H1 (cell line): ENCODE data around the gene POLE. TPM values are rescaled to one million over a fixed set of nuclear protein-coding genes. Genes with fewer than 3 reads are reported as not detected.

Experiments
- CTCF ChIA-PET: fragments of 300-600 bp; sonication (Branson Sonifier 250); formaldehyde crosslinking; loops from one replicate; lab custom pipeline; 2021; ENCODE audit not compliant: partially characterized antibody; lab: Charles Lee
- POLR2A ChIA-PET: fragments of 300-600 bp; sonication (Branson Sonifier 250); formaldehyde crosslinking; loops from one replicate; lab custom pipeline; 2021; ENCODE audit warnings: inconsistent platforms; ENCODE audit not compliant: partially characterized antibody; lab: Charles Lee
- DNase-seq, 2 experiments: peaks; one replicate each; pipeline versions ENCODE4 v3.0.0 to v3.0.0-alpha.2; 2010 to 2022; ENCODE audit warnings: low spot score in 2 of 2, low read depth in 1 of 2, mixed read lengths in 1 of 2
- FAIRE-seq: peaks from 2 replicates; lab custom pipeline; 2011; peaks lifted over from hg19 to GRCh38; lab: Jason Lieb, UNC
- H2AFZ ChIP-seq: 2 replicates; pipeline ENCODE4 v1.8.1; 2012; ENCODE audit warnings: low read length, inconsistent platforms
- H2AK5ac ChIP-seq: 2 replicates; pipeline ENCODE4 v1.6.1; 2013; ENCODE audit warnings: low read depth, low read length
- H2BK120ac ChIP-seq: replicated peaks from 2 replicates; pipeline ENCODE3; 2013; ENCODE audit warnings: low read depth, low read length, inconsistent platforms
- H2BK12ac ChIP-seq: 2 replicates; pipeline ENCODE4 v1.6.1; 2013; ENCODE audit warnings: low read depth, low read length
- H2BK15ac ChIP-seq: 2 replicates; pipeline ENCODE4 v1.6.1; 2013; ENCODE audit warnings: low read length
- H2BK20ac ChIP-seq: 2 replicates; pipeline ENCODE4 v1.6.1; 2013; ENCODE audit warnings: low read length
- H2BK5ac ChIP-seq: 2 replicates; pipeline ENCODE4 v1.6.1; 2013; ENCODE audit warnings: low read depth, low read length
- H3K14ac ChIP-seq: 2 replicates; pipeline ENCODE4 v1.6.1; 2013; ENCODE audit warnings: inconsistent platforms; ENCODE audit not compliant: insufficient read length
- H3K18ac ChIP-seq: 2 replicates; pipeline ENCODE4 v1.6.1; 2013; ENCODE audit warnings: low read length; ENCODE audit errors: extremely low read depth
- H3K23ac ChIP-seq: 2 replicates; pipeline ENCODE4 v1.6.1; 2013; ENCODE audit warnings: inconsistent platforms; ENCODE audit not compliant: insufficient read length
- H3K23me2 ChIP-seq: 2 replicates; pipeline ENCODE4 v1.6.1; 2013; ENCODE audit warnings: low read depth, low read length
- H3K27ac ChIP-seq: 2 replicates; pipeline ENCODE4 v1.6.1; 2011; ENCODE audit warnings: low read depth, low read length, inconsistent platforms
- H3K27me3 ChIP-seq, 4 experiments: replicated peaks in 1 of 4; 1 replicate in 1 of 4; 2 replicates in 3 of 4; pipeline versions ENCODE4 v1.6.1 to v1.8.1; 2011 to 2013; ENCODE audit warnings: low read length in 3 of 4, mild to moderate bottlenecking in 3 of 4, inconsistent platforms in 2 of 4, mixed read lengths in 2 of 4, moderate library complexity in 1 of 4; ENCODE audit not compliant: control insufficient read depth in 3 of 4, insufficient read depth in 3 of 4; ENCODE audit errors: extremely low read depth in 1 of 4
- H3K36me3 ChIP-seq, 4 experiments: 2 replicates each; pipeline versions ENCODE4 v1.6.1 to v1.8.1; 2011 to 2013; ENCODE audit warnings: mild to moderate bottlenecking in 4 of 4, low read length in 3 of 4, moderate library complexity in 2 of 4, control low read depth in 1 of 4, inconsistent platforms in 1 of 4; ENCODE audit not compliant: insufficient read depth in 4 of 4, control insufficient read depth in 2 of 4
- H3K4ac ChIP-seq: replicated peaks from 2 replicates; pipeline ENCODE3; 2013; ENCODE audit warnings: low read length, low read depth, mixed read lengths, inconsistent platforms; ENCODE audit not compliant: insufficient read length
- H3K4me1 ChIP-seq, 4 experiments: replicated peaks in 1 of 4; 1 replicate in 1 of 4; 2 replicates in 3 of 4; pipeline versions ENCODE4 v1.6.1 to v1.8.1; 2011 to 2013; ENCODE audit warnings: low read length in 3 of 4, inconsistent platforms in 2 of 4, mixed read lengths in 1 of 4; ENCODE audit not compliant: insufficient read depth in 4 of 4, control insufficient read depth in 3 of 4
- H3K4me2 ChIP-seq, 2 experiments: 2 replicates each; pipeline versions ENCODE4 v1.6.1 to v1.8.1; 2011 to 2013; ENCODE audit warnings: low read depth in 2 of 2, low read length in 2 of 2, control low read depth in 1 of 2, inconsistent platforms in 1 of 2, mild to moderate bottlenecking in 1 of 2; ENCODE audit not compliant: insufficient read depth in 1 of 2
- H3K4me3 ChIP-seq, 4 experiments: fragments of 200-600, 300-600 bp in 1 of 4; sonication (generic), shearing (Covaris generic), sonication (Bioruptor Twin) in 1 of 4; 2 replicates each; pipeline versions ENCODE4 v1.5.1 to v1.8.1; 2011 to 2016; ENCODE audit warnings: low read length in 4 of 4, low read depth in 3 of 4, control low read depth in 2 of 4, inconsistent platforms in 2 of 4, mild to moderate bottlenecking in 2 of 4, mixed read lengths in 1 of 4, moderate library complexity in 1 of 4; ENCODE audit not compliant: insufficient read depth in 2 of 4; ENCODE audit errors: extremely low read depth in 1 of 4
- H3K56ac ChIP-seq: replicated peaks from 2 replicates; pipeline ENCODE3; 2013; ENCODE audit warnings: low read depth, mild to moderate bottlenecking, mixed read lengths, low read length, inconsistent platforms; ENCODE audit not compliant: insufficient read length
- H3K79me1 ChIP-seq: 2 replicates; pipeline ENCODE4 v1.6.1; 2013; ENCODE audit warnings: low read depth, low read length, control low read depth
- H3K79me2 ChIP-seq, 2 experiments: 2 replicates each; pipeline versions ENCODE4 v1.6.1 to v1.8.1; 2012 to 2013; ENCODE audit warnings: low read length in 2 of 2, mild to moderate bottlenecking in 2 of 2, inconsistent platforms in 1 of 2; ENCODE audit not compliant: insufficient read depth in 2 of 2, control insufficient read depth in 1 of 2
- H3K9ac ChIP-seq, 4 experiments: replicated peaks in 1 of 4; 1 replicate in 1 of 4; 2 replicates in 3 of 4; pipeline versions ENCODE4 v1.6.1 to v1.8.1; 2011 to 2013; ENCODE audit warnings: low read depth in 3 of 4, low read length in 3 of 4, control low read depth in 2 of 4, mild to moderate bottlenecking in 2 of 4, moderate library complexity in 2 of 4, inconsistent platforms in 1 of 4; ENCODE audit errors: extremely low read depth in 1 of 4
- H3K9me3 ChIP-seq, 2 experiments: 2 replicates each; pipeline versions ENCODE4 v1.6.1 to v1.8.1; 2012 to 2013; ENCODE audit warnings: mild to moderate bottlenecking in 2 of 2, moderate library complexity in 2 of 2, control low read depth in 1 of 2, inconsistent platforms in 1 of 2, low read depth in 1 of 2, low read length in 1 of 2, mixed read lengths in 1 of 2; ENCODE audit not compliant: insufficient read depth in 2 of 2
- H4K20me1 ChIP-seq, 2 experiments: replicated peaks in 1 of 2; 2 replicates each; pipeline versions ENCODE3 to v1.8.1; 2011 to 2013; ENCODE audit warnings: inconsistent platforms in 2 of 2, low read length in 2 of 2, mild to moderate bottlenecking in 1 of 2; ENCODE audit not compliant: insufficient read depth in 2 of 2, control insufficient read depth in 1 of 2
- H4K5ac ChIP-seq: 2 replicates; pipeline ENCODE4 v1.6.1; 2013; ENCODE audit warnings: low read length, low read depth, mixed read lengths, inconsistent platforms; ENCODE audit not compliant: insufficient read length
- H4K8ac ChIP-seq: 2 replicates; pipeline ENCODE4 v1.8.0; 2013; ENCODE audit warnings: mild to moderate bottlenecking, moderate library complexity, low read length, inconsistent platforms; ENCODE audit not compliant: insufficient read depth; ENCODE audit errors: extremely low read depth
- H4K91ac ChIP-seq: replicated peaks from 2 replicates; pipeline ENCODE3; 2013; ENCODE audit warnings: low read length, mixed read lengths, inconsistent platforms; ENCODE audit not compliant: insufficient read length
- BRCA1 ChIP-seq: IDR thresholded peaks from 2 replicates; pipeline ENCODE4 v1.6.1; 2012; ENCODE audit warnings: low read depth, low read length, improper control_type of control experiment
- EP300 ChIP-seq, 2 experiments: IDR thresholded peaks; 1 replicate in 1 of 2; 2 replicates in 1 of 2; pipeline ENCODE4 v1.6.1; 2011 to 2012; ENCODE audit warnings: low read depth in 2 of 2, low read length in 2 of 2, mild to moderate bottlenecking in 2 of 2, borderline replicate concordance in 1 of 2, inconsistent platforms in 1 of 2, moderate library complexity in 1 of 2
- GABPA ChIP-seq: IDR thresholded peaks from 2 replicates; pipeline ENCODE4 v1.6.1; 2011; ENCODE audit warnings: mild to moderate bottlenecking, low read length, moderate library complexity, borderline replicate concordance; ENCODE audit not compliant: insufficient read depth
- KDM1A ChIP-seq: fragments of 200-600, 300-600 bp; sonication (generic); IDR thresholded peaks from 2 replicates; pipeline ENCODE4 v1.7.1; 2016; ENCODE audit warnings: mild to moderate bottlenecking, low read length, borderline replicate concordance
- MAFK ChIP-seq: IDR thresholded peaks from 2 replicates; pipeline ENCODE4 v1.6.1; 2012; ENCODE audit warnings: low read depth, mild to moderate bottlenecking, improper control_type of control experiment, low read length
- NRF1 ChIP-seq: IDR thresholded peaks from 2 replicates; pipeline ENCODE4 v1.6.1; 2011; ENCODE audit warnings: mild to moderate bottlenecking, low read depth, low read length, improper control_type of control experiment
- POLR2A ChIP-seq, 2 experiments: IDR thresholded peaks; 1 replicate in 1 of 2; 2 replicates in 1 of 2; pipeline ENCODE4 v1.6.1; 2011; ENCODE audit warnings: low read depth in 2 of 2, low read length in 2 of 2, mild to moderate bottlenecking in 2 of 2; ENCODE audit errors: control extremely low read depth in 1 of 2
- SUZ12 ChIP-seq: fragments of 200-600 bp; sonication (generic); IDR thresholded peaks from 2 replicates; pipeline ENCODE4 v1.6.1; 2012; ENCODE audit warnings: mild to moderate bottlenecking, inconsistent platforms, low read length, moderate library complexity, mixed read lengths
- TCF12 ChIP-seq: IDR thresholded peaks from 2 replicates; pipeline ENCODE4 v1.6.1; 2011; ENCODE audit warnings: low read depth, mild to moderate bottlenecking, low read length
- WGBS, 2 experiments: shearing (Covaris generic) in 1 of 2; methylation state at CpG; one replicate each; pipeline versions ENCODE4 v1.1.6 to v1.1.7; 2013 to 2015; ENCODE audit warnings: low lambda C conversion rate in 2 of 2, mixed read lengths in 2 of 2, inconsistent platforms in 1 of 2, low coverage in 1 of 2, missing lambda C conversion rate in 1 of 2; ENCODE audit not compliant: insufficient replicate concordance in 2 of 2, insufficient coverage in 1 of 2, insufficient read length in 1 of 2; ENCODE audit errors: extremely low coverage in 1 of 2, missing lambda C conversion rate in 1 of 2; 5-methylcytosine and 5-hydroxymethylcytosine counted together
- polyA plus RNA-seq, 7 experiments: library from polyadenylated mRNA; depleted of rRNA in 3 of 7; stranded (reverse) in 5 of 7; unstranded in 2 of 7; fragments of >200 nt in 5 of 7; fragments of 200-250 nt in 2 of 7; gene quantifications; 1 replicate in 5 of 7; 2 replicates in 1 of 7; 4 replicates in 1 of 7; pipeline versions ENCODE4 v1.2.1 to v1.2.3, GENCODE V29; 2011 to 2013; ENCODE audit warnings: missing spikeins in 2 of 7, mixed read lengths in 2 of 7
- total RNA-seq: library from RNA; stranded (reverse); fragmentation: NEBNext Ultra II Directional; extraction: Animal tissue kit (Norgen Biotek cat#: 25700); gene quantifications from 2 replicates; pipeline ENCODE4 v1.2.1, GENCODE V29; 2021

POLE gene
- total and polyA plus RNA-seq, 2 of the 8 experiments (the other 6 are each of a cell fraction or from before 2014, with no cell fraction given): 59.7 to 115 TPM

DNA sequence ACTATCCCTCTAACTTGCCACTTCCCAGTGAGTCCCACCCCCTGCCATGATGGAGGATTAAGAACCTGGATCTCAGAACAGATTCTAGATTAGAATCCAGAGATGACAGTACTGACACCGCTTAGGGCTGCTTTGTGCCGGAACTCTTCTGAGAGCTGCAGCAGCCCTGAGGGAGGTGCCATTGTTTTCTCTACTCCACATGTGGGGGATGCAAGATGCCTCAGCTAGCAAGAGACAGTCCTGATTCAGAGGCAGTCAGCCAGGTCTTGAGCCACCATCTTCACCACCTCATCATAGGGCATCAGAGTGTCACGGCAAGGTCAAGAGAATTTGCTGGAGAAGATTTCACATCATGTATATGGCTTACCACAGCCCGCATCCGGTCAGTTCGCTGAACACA lies 20.1 kb upstream of the POLE start:
- WGBS, 2 experiments: 94% methylated on average over 6 of the region's 6 CpGs; no CpG with 5 or more reads in 1 of the 2 experiments
- peaks cover 6 to 11% of the 10 kb centered on the region in 2 experiments for H3K79me2 ChIP-seq
- FAIRE-seq: no peak
- no peak overlapping the region for H2BK20ac ChIP-seq
- no peaks in the 10 kb centered on the region; the same call in 1 of the 2 replicates for H3K79me1 ChIP-seq
- POLR2A ChIA-PET: interaction anchor here (0.9 to 3.8 kb wide), 6 partner anchors 8 to 50 kb away, joined by 3 to 17 read pairs (median 5); no protein-coding TSS in a partner anchor
- no peak overlapping the region for H2AFZ ChIP-seq
- 0 out of 2 replicates have a peak overlapping the region, but pooled peaks have one; percentile 9 for H2AK5ac ChIP-seq
- no peak overlapping the region for H3K23ac ChIP-seq
- H3K18ac ChIP-seq: no peak overlapping the region
- TF ChIP-seq POLR2A (IDR thresholded peaks at IDR 0.05; ENCODE audit: control extremely low read depth in 1 of 2, low read depth in 2 of 2, low read length in 2 of 2): no peak
- TF ChIP-seq KDM1A: no peak
- TF ChIP-seq MAFK: no peak
- TF ChIP-seq TCF12: no peak
- TF ChIP-seq EP300 (IDR thresholded peaks at IDR 0.05; ENCODE audit: borderline replicate concordance in 1 of 2, low read depth in 2 of 2, low read length in 2 of 2): no peak
- TF ChIP-seq GABPA: no peak
- TF ChIP-seq NRF1: no peak
- no peak for TF ChIP-seq SUZ12
- no peak for TF ChIP-seq BRCA1
- H3K27me3 ChIP-seq: no peaks in the 10 kb centered on the region
- H3K56ac ChIP-seq: no peak overlapping the region
- no peak overlapping the region for H3K27ac ChIP-seq
- H4K20me1 ChIP-seq: peaks cover 0 to 2% of the 10 kb centered on the region in 2 experiments
- H2BK15ac ChIP-seq: no peak overlapping the region
- no peak overlapping the region for H4K8ac ChIP-seq
- no peak overlapping the region for H3K9ac ChIP-seq
- no peaks in the 10 kb centered on the region; a peak in 2 of 7 replicates for H3K4me1 ChIP-seq
- CTCF ChIA-PET: no interaction called here
- peaks cover 6% of the 10 kb centered on the region; the same call in 1 of the 2 replicates for H3K23me2 ChIP-seq
- H3K9me3 ChIP-seq: no peaks in the 10 kb centered on the region; a peak in 1 of 4 replicates
- no peak overlapping the region for H4K5ac ChIP-seq
- H2BK12ac ChIP-seq: no peak overlapping the region
- peaks cover 0 to 4% (median 0%) of the 10 kb centered on the region in 4 experiments; a peak in 1 of 8 replicates for H3K36me3 ChIP-seq
- H2BK5ac ChIP-seq: no peak overlapping the region; the same call in 1 of the 2 replicates
- DNase-seq: no peak
- H3K4ac ChIP-seq: no peak overlapping the region
- no peak overlapping the region for H2BK120ac ChIP-seq
- H4K91ac ChIP-seq: no peak overlapping the region
- no peak overlapping the region for H3K14ac ChIP-seq
- no peak overlapping the region for H3K4me2 ChIP-seq
- H3K4me3 ChIP-seq: no peak overlapping the region
